Measurements from ENCODE around the gene SELENON. TPM values are rescaled to one million over a fixed set of nuclear protein-coding genes. Genes with fewer than 3 reads are reported as not detected.
A peak's percentile ranks its signal among the peaks of the same experiment; 100 is the strongest.

The SELENON gene
- total RNA-seq, 1 experiment from 2014 or later = 21.8 TPM

DNA sequence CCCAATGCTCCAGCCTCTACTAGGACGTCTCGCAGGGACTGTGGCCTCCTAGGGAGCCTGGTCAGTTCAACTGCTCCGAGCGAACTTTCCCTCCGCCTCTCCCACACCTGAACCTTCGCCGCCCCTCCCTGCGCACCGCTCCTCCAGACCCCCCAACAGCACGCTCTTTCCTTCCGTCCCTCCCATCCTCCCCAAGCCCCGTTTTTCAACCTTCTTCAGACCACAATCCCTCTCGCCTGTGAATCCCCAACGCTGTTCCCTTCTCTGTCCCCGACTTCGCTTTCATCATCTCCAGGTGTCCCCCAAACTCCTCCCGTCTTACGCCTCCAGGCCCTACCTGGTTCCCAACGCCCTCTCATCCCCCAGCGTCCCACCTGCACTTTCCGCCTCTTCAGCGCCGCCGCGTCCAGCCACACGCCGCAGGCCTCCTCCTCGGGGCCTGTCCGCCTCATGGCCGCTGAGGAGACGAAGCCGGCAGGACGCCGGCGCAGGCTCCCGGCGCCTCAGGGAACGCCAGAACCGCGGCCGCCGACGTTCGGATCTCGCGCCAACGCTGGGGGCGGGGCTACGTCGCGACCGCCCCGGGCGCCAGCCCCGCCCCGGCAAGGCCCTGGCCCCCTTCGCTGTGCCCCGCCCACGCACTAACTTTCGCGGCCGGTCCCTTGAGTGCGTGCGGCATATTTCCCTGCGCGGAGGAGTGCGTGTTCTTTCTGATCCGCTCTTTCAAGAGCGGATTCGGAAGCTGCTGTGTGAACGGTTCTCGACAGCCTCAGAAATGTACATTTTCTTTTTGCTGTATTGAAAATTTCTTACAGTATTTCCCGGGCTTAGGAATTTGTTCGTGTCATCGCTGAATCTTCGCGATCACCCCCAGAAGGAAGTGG, 59.2 kb downstream of the SELENON start, which contains the start of gene AUNIP:
Gene AUNIP, minus strand, starts transcription at position 552 of the 884 bp plus-strand sequence. Its CDS starts 100 bp downstream, at position 452.
- no TSS peak for BruUV-seq (replicated peaks)
- TF ChIP-seq, protein P1, sequence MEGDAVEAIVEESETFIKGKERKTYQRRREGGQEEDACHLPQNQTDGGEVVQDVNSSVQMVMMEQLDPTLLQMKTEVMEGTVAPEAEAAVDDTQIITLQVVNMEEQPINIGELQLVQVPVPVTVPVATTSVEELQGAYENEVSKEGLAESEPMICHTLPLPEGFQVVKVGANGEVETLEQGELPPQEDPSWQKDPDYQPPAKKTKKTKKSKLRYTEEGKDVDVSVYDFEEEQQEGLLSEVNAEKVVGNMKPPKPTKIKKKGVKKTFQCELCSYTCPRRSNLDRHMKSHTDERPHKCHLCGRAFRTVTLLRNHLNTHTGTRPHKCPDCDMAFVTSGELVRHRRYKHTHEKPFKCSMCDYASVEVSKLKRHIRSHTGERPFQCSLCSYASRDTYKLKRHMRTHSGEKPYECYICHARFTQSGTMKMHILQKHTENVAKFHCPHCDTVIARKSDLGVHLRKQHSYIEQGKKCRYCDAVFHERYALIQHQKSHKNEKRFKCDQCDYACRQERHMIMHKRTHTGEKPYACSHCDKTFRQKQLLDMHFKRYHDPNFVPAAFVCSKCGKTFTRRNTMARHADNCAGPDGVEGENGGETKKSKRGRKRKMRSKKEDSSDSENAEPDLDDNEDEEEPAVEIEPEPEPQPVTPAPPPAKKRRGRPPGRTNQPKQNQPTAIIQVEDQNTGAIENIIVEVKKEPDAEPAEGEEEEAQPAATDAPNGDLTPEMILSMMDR (IDR thresholded peaks at IDR 0.05; ENCODE audit: unreplicated experiment) = no peak
- ChIA-PET POLR2A (interaction anchor here (0.7 to 2.8 kb wide), 14 partner anchors 11 to 138 kb away, joined by 3 to 15 read pairs (median 5); partner anchors contain the start of genes MTFR1L, PAFAH2 and PAQR7), CTCF (interaction anchor here (1.1 kb wide), 1 partner anchor 33 kb away, joined by 3 read pairs; no protein-coding TSS in a partner anchor)
- peaks cover 23% of the 10 kb centered on the region for H3K4me1 Mint-ChIP-seq (ENCODE audit: insufficient read depth, unreplicated experiment)
- H3K27me3 Mint-ChIP-seq (ENCODE audit: insufficient read depth, unreplicated experiment) = no peaks in the 10 kb centered on the region
- DNase-seq (ENCODE audit: unreplicated experiment) = peak; percentile 86
- no peaks in the 10 kb centered on the region for H3K36me3 Mint-ChIP-seq (ENCODE audit: insufficient read depth, unreplicated experiment)
- peak within 1 kb of the TSS; percentile 93 for H3K27ac Mint-ChIP-seq (ENCODE audit: low read depth, unreplicated experiment)
- intact Hi-C loops (cut with micrococcal nuclease) = loop anchor here (1.0 to 2.0 kb wide), 2 partner anchors 31 to 38 kb away; no protein-coding TSS in a partner anchor
- H3K9me3 Mint-ChIP-seq (ENCODE audit: unreplicated experiment) = no peaks in the 10 kb centered on the region
- peak within 1 kb of the TSS; percentile 97 for H3K4me3 Mint-ChIP-seq (ENCODE audit: unreplicated experiment)

- TF ChIP-seq, protein P1 (IDR thresholded peaks at IDR 0.05; ENCODE audit: unreplicated experiment) = no peak
- Mint-ChIP-seq H3K9me3 (ENCODE audit: unreplicated experiment) (no peaks in the 10 kb centered on the region), H3K27ac (ENCODE audit: low read depth, unreplicated experiment) (no peak overlapping the region), H3K4me1 (ENCODE audit: insufficient read depth, unreplicated experiment) (peaks cover 18% of the 10 kb centered on the region), H3K27me3 (ENCODE audit: insufficient read depth, unreplicated experiment) (no peaks in the 10 kb centered on the region), H3K4me3 (ENCODE audit: unreplicated experiment) (no peak overlapping the region), H3K36me3 (ENCODE audit: insufficient read depth, unreplicated experiment) (no peaks in the 10 kb centered on the region)
- POLR2A ChIA-PET = interaction anchor here (0.7 to 1.5 kb wide), 3 partner anchors 9 to 317 kb away, joined by 3 to 6 read pairs (median 4); no protein-coding TSS in a partner anchor
- DNase-seq (ENCODE audit: unreplicated experiment) = no peak
- intact Hi-C loops (cut with micrococcal nuclease) = no loop called here
- BruUV-seq (replicated peaks) = no TSS peak
- CTCF ChIA-PET = interaction anchor here (0.6 to 0.8 kb wide), 3 partner anchors 9 to 314 kb away, joined by 3 to 4 read pairs (median 3); no protein-coding TSS in a partner anchor
Measured at GRCh38 chr1:25861316-25862286, 61.6 kb downstream of the SELENON start.

GRCh38 chr1:25862785-25863485, 62.9 kb downstream of the SELENON start:
- Mint-ChIP-seq H3K9me3 (ENCODE audit: unreplicated experiment) (no peaks in the 10 kb centered on the region), H3K4me3 (ENCODE audit: unreplicated experiment) (no peak overlapping the region), H3K27me3 (ENCODE audit: insufficient read depth, unreplicated experiment) (no peaks in the 10 kb centered on the region), H3K36me3 (ENCODE audit: insufficient read depth, unreplicated experiment) (no peaks in the 10 kb centered on the region), H3K4me1 (ENCODE audit: insufficient read depth, unreplicated experiment) (peaks cover 18% of the 10 kb centered on the region), H3K27ac (ENCODE audit: low read depth, unreplicated experiment) (no peak overlapping the region)
- POLR2A ChIA-PET = interaction anchor here (0.7 to 1.5 kb wide), 3 partner anchors 8 to 316 kb away, joined by 3 to 6 read pairs (median 3); no protein-coding TSS in a partner anchor
- TF ChIP-seq, protein P1 (IDR thresholded peaks at IDR 0.05; ENCODE audit: unreplicated experiment) = no peak
- BruUV-seq (replicated peaks) = no TSS peak
- no peak for DNase-seq (ENCODE audit: unreplicated experiment)
- intact Hi-C loops (cut with micrococcal nuclease) = no loop called here
- CTCF ChIA-PET = interaction anchor here (0.5 to 0.8 kb wide), 3 partner anchors 8 to 87 kb away, joined by 3 to 4 read pairs (median 4); no protein-coding TSS in a partner anchor
